Upper lobe of left lung (tissue), 6 donors: ENCODE data around the gene CNOT6L. TPM values are rescaled to one million over a fixed set of nuclear protein-coding genes. Genes with fewer than 3 reads are reported as not detected.
A peak's percentile ranks its signal among the peaks of the same experiment; 100 is the strongest.

ENCODE experiments used
- ATAC-seq, 2 donors: fragments of 200-7000 bp; cut with Tn5 transposase; one replicate each; pipeline ENCODE4 v1.9.1; 2022; ENCODE audit warnings: mild to moderate bottlenecking in 2 of 2, moderate library complexity in 2 of 2; ENCODE audit not compliant: low FRiP score in 2 of 2
- DNase-seq, 2 donors: peaks; one replicate each; pipeline ENCODE4 v3.0.0-alpha.2; 2019 to 2020
- H3K27ac ChIP-seq, 4 donors: fragments of 200-600 bp; sonication (generic); one replicate each; pipeline ENCODE4 v1.5.1; 2016 to 2019
- H3K27me3 ChIP-seq, 4 donors: fragments of 200-600 bp; sonication (generic); one replicate each; pipeline ENCODE4 v1.5.1; 2017 to 2019
- H3K36me3 ChIP-seq, 4 donors: fragments of 200-600 bp; sonication (generic); one replicate each; pipeline ENCODE4 v1.5.1; 2016 to 2019
- H3K4me1 ChIP-seq, 4 donors: fragments of 200-600 bp; sonication (generic); one replicate each; pipeline ENCODE4 v1.5.1; 2018 to 2019
- H3K4me3 ChIP-seq, 4 donors: fragments of 200-600 bp; sonication (generic); one replicate each; pipeline ENCODE4 v1.5.1; 2017 to 2019; ENCODE audit warnings: mild to moderate bottlenecking in 2 of 4, moderate library complexity in 1 of 4
- H3K9me3 ChIP-seq, 4 donors: fragments of 200-600 bp; sonication (generic); one replicate each; pipeline ENCODE4 v1.5.1; 2018 to 2019
- CTCF ChIP-seq, 6 experiments: fragments of 450-650 bp in 4 of 6; fragments of 200-600 bp in 2 of 6; sonication (generic) in 2 of 6; IDR thresholded peaks; one replicate each; pipeline ENCODE4 v1.5.1; 2016 to 2019; ENCODE audit warnings: antibody characterized with exemption in 6 of 6
- EP300 ChIP-seq, 4 donors: sonication (generic); formaldehyde crosslinking; IDR thresholded peaks; one replicate each; pipeline ENCODE4 v1.5.1; 2017; ENCODE audit warnings: antibody characterized with exemption in 4 of 4, control low read depth in 2 of 4
- POLR2A ChIP-seq, 4 donors: fragments of 450-650 bp; IDR thresholded peaks; one replicate each; pipeline ENCODE4 v1.5.1; 2016 to 2017; ENCODE audit warnings: antibody characterized with exemption in 4 of 4, mild to moderate bottlenecking in 2 of 4
- POLR2AphosphoS5 ChIP-seq, 2 donors: sonication (generic); formaldehyde crosslinking; IDR thresholded peaks; one replicate each; pipeline ENCODE4 v1.5.1; 2017; ENCODE audit warnings: antibody characterized with exemption in 2 of 2
- WGBS, 2 donors: methylation state at CpG; one replicate each; pipeline ENCODE4 v1.1.5; 2017 to 2018; 5-methylcytosine and 5-hydroxymethylcytosine counted together
- total RNA-seq, 6 donors: library from RNA; depleted of rRNA in 4 of 6; stranded (reverse); fragments of >200 nt in 4 of 6; gene quantifications; one replicate each; pipeline versions ENCODE4 v1.1.0 to v1.2.1, GENCODE V29; 2016 to 2021
- donor health status: DM: no; HTN: no; CAD: no; lungs with moderate emphysema.
- donor health status: DM: no; HTN: yes; CAD: no; lungs with severe emphysema.

Gene CNOT6L
- total RNA-seq, 6 donors from 2014 or later, result 16.8 to 61.0 (median 39.1) TPM

DNA sequence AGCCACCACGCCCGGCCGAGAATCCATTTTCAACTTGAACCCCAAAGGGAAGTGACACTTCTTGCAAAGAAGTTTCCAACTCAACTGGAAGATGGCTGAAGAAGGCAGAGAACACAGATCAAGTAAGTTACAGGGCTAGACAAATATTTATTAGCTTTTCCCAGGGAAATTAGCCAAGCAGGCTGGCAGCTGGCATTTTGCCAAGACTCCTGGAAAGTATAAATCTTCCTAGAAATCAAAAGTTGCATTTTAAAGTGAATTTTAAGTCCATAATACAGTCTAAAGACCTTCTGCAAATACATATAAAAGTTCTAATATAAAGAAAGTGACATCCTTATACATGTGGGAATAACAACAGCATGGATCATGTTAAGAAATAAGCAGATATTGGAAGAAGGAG is 40.1 kb upstream of the CNOT6L start:
- 100% methylated on average over 3 of the region's 3 CpGs for WGBS, 2 donors
- no peak overlapping the region for H3K4me3 ChIP-seq
- no peaks in the 10 kb centered on the region for H3K9me3 ChIP-seq
- peaks cover 15 to 25% (median 18%) of the 10 kb centered on the region in 4 donors for H3K4me1 ChIP-seq
- no peaks in the 10 kb centered on the region for H3K36me3 ChIP-seq
- H3K27me3 ChIP-seq, result no peaks in the 10 kb centered on the region
- ATAC-seq (no peak), DNase-seq (no peak)
- no peak for TF ChIP-seq POLR2A (IDR thresholded peaks at IDR 0.05)
- TF ChIP-seq CTCF (IDR thresholded peaks at IDR 0.05), result no peak
- TF ChIP-seq EP300 (IDR thresholded peaks at IDR 0.05), result no peak
- no peak for TF ChIP-seq POLR2AphosphoS5 (IDR thresholded peaks at IDR 0.05)
- H3K27ac ChIP-seq, result no peak overlapping the region

DNA sequence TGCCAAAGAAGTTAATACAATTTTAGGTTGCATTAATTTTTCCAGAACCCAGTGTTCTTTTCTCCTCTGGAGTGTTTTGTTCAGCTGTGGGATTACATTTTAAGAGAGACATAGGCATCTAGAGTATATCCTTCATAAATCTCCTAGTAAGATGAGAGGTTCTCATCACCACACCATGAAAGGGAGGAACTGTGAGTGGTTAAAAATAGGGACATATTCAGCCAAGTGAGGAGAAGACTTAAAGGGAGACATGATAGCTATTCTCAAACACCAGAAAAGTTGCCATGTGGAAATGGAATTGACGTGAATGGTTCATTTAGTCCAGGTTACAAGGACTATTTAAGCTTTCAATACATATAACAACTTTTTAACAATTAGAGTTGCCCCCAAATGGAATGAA is 37.0 kb upstream of the CNOT6L start:
- DNase-seq (no peak), ATAC-seq (no peak)
- H3K4me3 ChIP-seq, result no peak overlapping the region
- peak overlapping the region in 1 of 4 donors; percentile 64 for H3K27ac ChIP-seq
- TF ChIP-seq POLR2AphosphoS5 (IDR thresholded peaks at IDR 0.05) (no peak), POLR2A (IDR thresholded peaks at IDR 0.05) (no peak), EP300 (IDR thresholded peaks at IDR 0.05) (no peak), CTCF (IDR thresholded peaks at IDR 0.05) (no peak)
- H3K27me3 ChIP-seq, result no peaks in the 10 kb centered on the region
- peaks cover 5 to 14% (median 10%) of the 10 kb centered on the region in 4 donors for H3K4me1 ChIP-seq
- H3K9me3 ChIP-seq, result no peaks in the 10 kb centered on the region
- 86 to 96% methylated on average over 1 of the region's 1 CpG for WGBS, 2 donors
- H3K36me3 ChIP-seq, result no peaks in the 10 kb centered on the region

DNA sequence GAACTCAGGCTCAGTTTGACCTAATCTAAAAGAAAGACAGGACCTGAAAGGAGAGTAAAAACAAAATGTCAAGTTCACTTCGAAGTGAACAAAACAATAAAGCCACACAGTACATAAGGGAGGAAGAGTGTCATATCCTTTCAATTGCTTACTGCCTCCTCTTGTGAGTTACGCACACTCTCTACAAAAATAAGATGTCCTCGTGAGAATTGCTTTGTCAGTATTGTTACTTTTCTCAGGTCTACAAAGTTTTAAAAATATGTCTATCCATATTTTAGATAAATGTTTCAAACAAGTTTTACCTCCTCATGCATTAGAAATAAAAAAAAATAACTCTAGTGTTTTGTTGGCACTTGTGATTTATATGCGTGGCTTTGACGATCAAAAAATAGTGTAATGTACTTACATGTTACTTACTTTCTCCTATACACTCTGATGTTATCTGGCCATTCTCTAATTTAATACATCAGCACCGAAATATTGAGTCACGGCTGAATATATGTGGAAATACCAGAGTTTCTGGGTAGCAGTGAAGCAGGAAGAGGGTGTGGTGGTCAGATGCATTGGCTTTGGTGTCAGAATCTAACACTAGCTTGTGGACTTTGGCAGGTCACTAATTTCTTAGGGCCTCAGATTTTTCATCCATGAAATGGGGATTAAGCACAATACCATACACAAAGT is 35.4 kb upstream of the CNOT6L start:
- peak overlapping the region; percentile 65 to 79 (median 72) for H3K27ac ChIP-seq

DNA sequence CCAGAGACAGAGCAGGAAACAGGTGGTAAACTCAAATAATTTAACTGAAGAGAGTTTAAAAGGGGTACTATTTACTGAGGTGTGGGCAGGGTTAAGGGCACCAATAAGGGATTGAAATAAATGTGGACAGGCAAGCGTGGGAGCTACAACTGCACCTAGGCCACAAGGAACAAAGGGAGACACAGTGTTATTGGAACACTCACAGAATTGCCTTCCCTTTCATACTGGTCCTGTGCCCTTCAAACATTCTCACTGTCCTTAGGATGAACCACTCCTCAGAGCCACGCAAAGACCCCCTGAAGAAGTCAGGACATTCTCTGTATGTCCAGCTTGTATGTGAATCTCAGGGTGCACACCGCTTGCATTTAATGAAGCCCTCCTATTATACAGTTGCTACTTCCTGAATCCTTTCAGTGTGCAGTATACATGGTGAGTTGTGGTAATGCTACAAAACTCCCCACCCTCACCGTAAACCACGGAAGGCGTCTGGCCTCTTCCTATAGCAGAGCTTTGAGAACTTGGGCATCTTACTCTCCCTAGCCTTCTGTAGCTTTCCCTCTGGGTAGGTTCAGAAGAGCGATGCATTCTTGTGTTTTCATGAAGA is 33.8 kb upstream of the CNOT6L start:
- peak in 1 of 4 donors; percentile 42 for TF ChIP-seq POLR2A (IDR thresholded peaks at IDR 0.05)
- TF ChIP-seq POLR2AphosphoS5 (IDR thresholded peaks at IDR 0.05), result peak in 1 of 2 donors; percentile 19
- TF ChIP-seq EP300 (IDR thresholded peaks at IDR 0.05), result no peak
- peaks cover 4 to 14% (median 10%) of the 10 kb centered on the region in 4 donors for H3K4me1 ChIP-seq
- H3K27ac ChIP-seq, result peak overlapping the region in 2 of 4 donors; percentile 66 to 67
- no peaks in the 10 kb centered on the region for H3K9me3 ChIP-seq
- H3K4me3 ChIP-seq, result no peak overlapping the region
- peak in 1 of 2 donors; percentile 38 for DNase-seq
- H3K27me3 ChIP-seq, result no peaks in the 10 kb centered on the region
- H3K36me3 ChIP-seq, result no peaks in the 10 kb centered on the region
- ATAC-seq, result peak in 1 of 2 donors; percentile 45
- 48 to 56% methylated on average over 7 of the region's 7 CpGs for whole genome bisulfite sequencing, 2 donors

More for the DNA sequence above, 35.4 kb upstream of the CNOT6L start:
- Histone ChIP-seq H3K27me3 (no peaks in the 10 kb centered on the region), H3K4me1 (peaks cover 4 to 14% (median 10%) of the 10 kb centered on the region in 4 donors), H3K36me3 (no peaks in the 10 kb centered on the region), H3K4me3 (no peak overlapping the region), H3K9me3 (no peaks in the 10 kb centered on the region)
- 41 to 45% methylated on average over 7 of the region's 7 CpGs for WGBS, 2 donors
- DNase-seq, result no peak
- TF ChIP-seq EP300 (IDR thresholded peaks at IDR 0.05) (peak in 2 of 4 donors; percentile 39 to 52), CTCF (IDR thresholded peaks at IDR 0.05) (no peak), POLR2A (IDR thresholded peaks at IDR 0.05) (peak in 1 of 4 donors; percentile 35)
- ATAC-seq, result peak in 1 of 2 donors; percentile 32

DNA sequence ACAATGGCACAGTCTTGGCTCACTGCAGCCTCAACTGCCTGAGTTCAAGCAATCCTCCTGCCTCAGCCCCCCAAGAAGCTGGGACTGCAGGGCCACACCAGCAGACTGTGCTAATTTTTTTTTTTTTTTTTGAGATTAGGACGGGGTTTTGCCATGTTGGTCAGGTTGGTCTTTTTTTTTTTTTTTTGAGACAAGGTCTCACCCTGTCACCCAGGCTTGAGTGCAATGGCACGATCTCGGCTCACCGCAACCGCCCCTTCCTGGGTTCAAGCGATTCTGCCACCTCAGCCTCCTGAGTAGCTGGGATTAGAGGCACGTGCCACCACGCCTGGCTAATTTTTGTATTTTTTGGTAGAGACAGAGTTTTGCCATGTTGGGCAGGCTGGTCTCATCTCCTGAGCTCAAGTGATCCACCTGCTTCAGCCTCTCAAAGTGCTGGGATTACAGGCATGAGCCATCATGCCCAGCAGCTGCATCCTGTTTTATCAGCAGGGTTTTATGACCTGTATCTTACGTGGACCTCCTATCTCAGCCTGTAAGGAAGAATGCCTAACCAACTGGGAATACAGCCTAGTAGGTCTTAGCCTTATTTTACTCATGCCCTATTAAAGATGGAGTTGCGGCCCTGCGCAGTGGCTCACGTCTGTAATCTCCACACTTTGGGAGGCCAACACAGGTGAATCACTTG is 30.3 kb upstream of the CNOT6L start:
- 92 to 93% methylated on average over 11 to 12 of the region's 12 CpGs for WGBS, 2 donors
- H3K27me3 ChIP-seq, result no peaks in the 10 kb centered on the region
- DNase-seq (no peak), ATAC-seq (no peak)
- H3K9me3 ChIP-seq, result no peaks in the 10 kb centered on the region
- H3K36me3 ChIP-seq, result no peaks in the 10 kb centered on the region
- peaks cover 0 to 5% (median under 1%) of the 10 kb centered on the region in 4 donors for H3K4me1 ChIP-seq
- H3K4me3 ChIP-seq, result no peak overlapping the region
- H3K27ac ChIP-seq, result no peak overlapping the region
- no peak for TF ChIP-seq POLR2AphosphoS5 (IDR thresholded peaks at IDR 0.05)
- TF ChIP-seq CTCF (IDR thresholded peaks at IDR 0.05), result no peak
- TF ChIP-seq EP300 (IDR thresholded peaks at IDR 0.05), result no peak
- no peak for TF ChIP-seq POLR2A (IDR thresholded peaks at IDR 0.05)
